GM12891 (cell line): Measurements from ENCODE around the gene FAM221B.

Source experiments
- PAX5 ChIP-seq: IDR thresholded peaks from 2 replicates; pipeline ENCODE4 v1.6.1; 2011; ENCODE audit warnings: low read length, moderate library complexity, mild to moderate bottlenecking; ENCODE audit not compliant: insufficient read depth, severe bottlenecking
- POLR2A ChIP-seq: IDR thresholded peaks from 2 replicates; pipeline ENCODE4 v1.6.1; 2011; ENCODE audit warnings: low read depth, low read length, control low read depth
- POLR2AphosphoS5 ChIP-seq: IDR thresholded peaks from 2 replicates; pipeline ENCODE4 v1.6.1; 2011; ENCODE audit warnings: low read depth, low read length, control low read depth
- POU2F2 ChIP-seq: IDR thresholded peaks from 2 replicates; pipeline ENCODE4 v1.6.1; 2011; ENCODE audit warnings: low read depth, mild to moderate bottlenecking, control low read depth, low read length, moderate library complexity
- SPI1 ChIP-seq: IDR thresholded peaks from 2 replicates; pipeline ENCODE4 v1.6.1; 2011; ENCODE audit warnings: low read depth, low read length, control low read depth
- TAF1 ChIP-seq: IDR thresholded peaks from 2 replicates; pipeline ENCODE4 v1.6.1; 2011; ENCODE audit warnings: low read depth, low read length, control low read depth

GRCh38 chr9:35774907-35775635 is 53.5 kb downstream of the FAM221B start:
- TF ChIP-seq POLR2A, result no peak
- no peak for TF ChIP-seq POLR2AphosphoS5
- TF ChIP-seq SPI1, result no peak
- TF ChIP-seq TAF1, result no peak
- TF ChIP-seq PAX5, result no peak
- TF ChIP-seq POU2F2, result no peak
